ENCODE data around the gene ADK.

Gene ADK

GRCh38 chr10:74736029-74736428 is 585.0 kb downstream of the ADK start:
- no peak overlapping the region for H3K4me3 ChIP-seq
- intact Hi-C loops (cut with DNase I; ENCODE audit: low total_unique reads): no loop called here
- DNase-seq: no peak
- H3K4me1 ChIP-seq: no peaks in the 10 kb centered on the region
- H3K9me3 ChIP-seq: no peaks in the 10 kb centered on the region
- no peaks in the 10 kb centered on the region for H3K36me3 ChIP-seq
- H3K27me3 ChIP-seq: no peaks in the 10 kb centered on the region
- TF ChIP-seq CTCF (IDR thresholded peaks at IDR 0.05): no peak
- H3K27ac ChIP-seq: no peak overlapping the region

GRCh38 chr10:74738052-74738451 is 587.0 kb downstream of the ADK start:
- H3K36me3 ChIP-seq: no peaks in the 10 kb centered on the region
- no peaks in the 10 kb centered on the region for H3K27me3 ChIP-seq
- no peaks in the 10 kb centered on the region for H3K9me3 ChIP-seq
- no peak overlapping the region for H3K27ac ChIP-seq
- intact Hi-C loops (cut with DNase I; ENCODE audit: low total_unique reads): no loop called here
- no peak overlapping the region for H3K4me3 ChIP-seq
- H3K4me1 ChIP-seq: no peaks in the 10 kb centered on the region
- no peak for DNase-seq
- TF ChIP-seq CTCF (IDR thresholded peaks at IDR 0.05): no peak

- intact Hi-C loops (cut with DNase I; ENCODE audit: low total_unique reads): no loop called here
- no peaks in the 10 kb centered on the region for H3K9me3 ChIP-seq
These were observed 587.5 kb downstream of the ADK start for GRCh38 chr10:74738542-74738941.

GRCh38 chr10:74738985-74739567 is 588.1 kb downstream of the ADK start:
- intact Hi-C loops (cut with DNase I; ENCODE audit: low total_unique reads): no loop called here
- H3K36me3 ChIP-seq: no peaks in the 10 kb centered on the region
- no peaks in the 10 kb centered on the region for H3K4me1 ChIP-seq
- no peaks in the 10 kb centered on the region for H3K9me3 ChIP-seq
- DNase-seq: no peak
- no peak overlapping the region for H3K4me3 ChIP-seq
- TF ChIP-seq CTCF (IDR thresholded peaks at IDR 0.05): no peak
- no peak overlapping the region for H3K27ac ChIP-seq
- H3K27me3 ChIP-seq: no peaks in the 10 kb centered on the region

More at GRCh38 chr10:74738542-74738941, 587.5 kb downstream of the ADK start:
- TF ChIP-seq CTCF (IDR thresholded peaks at IDR 0.05): no peak
- H3K27me3 ChIP-seq: no peaks in the 10 kb centered on the region
- no peaks in the 10 kb centered on the region for H3K4me1 ChIP-seq
- H3K36me3 ChIP-seq: no peaks in the 10 kb centered on the region
- no peak for DNase-seq
- H3K4me3 ChIP-seq: no peak overlapping the region
- H3K27ac ChIP-seq: no peak overlapping the region

- no peak for DNase-seq
- Histone ChIP-seq H3K4me1 (no peaks in the 10 kb centered on the region), H3K9me3 (no peaks in the 10 kb centered on the region), H3K27me3 (no peaks in the 10 kb centered on the region), H3K36me3 (no peaks in the 10 kb centered on the region), H3K27ac (no peak overlapping the region), H3K4me3 (no peak overlapping the region)
- intact Hi-C loops (cut with DNase I; ENCODE audit: low total_unique reads): no loop called here
- no peak for TF ChIP-seq CTCF (IDR thresholded peaks at IDR 0.05)
These were observed 592.4 kb downstream of the ADK start for GRCh38 chr10:74743401-74743800.

GRCh38 chr10:74745449-74745848 is 594.4 kb downstream of the ADK start:
- Histone ChIP-seq H3K36me3 (no peaks in the 10 kb centered on the region), H3K27ac (no peak overlapping the region), H3K4me3 (no peak overlapping the region), H3K4me1 (no peaks in the 10 kb centered on the region), H3K9me3 (no peaks in the 10 kb centered on the region), H3K27me3 (no peaks in the 10 kb centered on the region)
- intact Hi-C loops (cut with DNase I; ENCODE audit: low total_unique reads): no loop called here
- no peak for TF ChIP-seq CTCF (IDR thresholded peaks at IDR 0.05)
- no peak for DNase-seq
